CD4-positive, alpha-beta T cell treated with Interleukin-4 for 1 hour (primary cell): ENCODE measurements around the gene EXOSC5.
"Not testable (repeated sequence)": the region's sequence is repeated elsewhere in the genome, so short reads cannot be mapped to it uniquely, and the experiment has no call there.

Source experiments
- DNase-seq, 2 donors: peaks; one replicate each; pipeline ENCODE4 v3.0.0-alpha.2; 2020 to 2022

EXOSC5 gene

DNA sequence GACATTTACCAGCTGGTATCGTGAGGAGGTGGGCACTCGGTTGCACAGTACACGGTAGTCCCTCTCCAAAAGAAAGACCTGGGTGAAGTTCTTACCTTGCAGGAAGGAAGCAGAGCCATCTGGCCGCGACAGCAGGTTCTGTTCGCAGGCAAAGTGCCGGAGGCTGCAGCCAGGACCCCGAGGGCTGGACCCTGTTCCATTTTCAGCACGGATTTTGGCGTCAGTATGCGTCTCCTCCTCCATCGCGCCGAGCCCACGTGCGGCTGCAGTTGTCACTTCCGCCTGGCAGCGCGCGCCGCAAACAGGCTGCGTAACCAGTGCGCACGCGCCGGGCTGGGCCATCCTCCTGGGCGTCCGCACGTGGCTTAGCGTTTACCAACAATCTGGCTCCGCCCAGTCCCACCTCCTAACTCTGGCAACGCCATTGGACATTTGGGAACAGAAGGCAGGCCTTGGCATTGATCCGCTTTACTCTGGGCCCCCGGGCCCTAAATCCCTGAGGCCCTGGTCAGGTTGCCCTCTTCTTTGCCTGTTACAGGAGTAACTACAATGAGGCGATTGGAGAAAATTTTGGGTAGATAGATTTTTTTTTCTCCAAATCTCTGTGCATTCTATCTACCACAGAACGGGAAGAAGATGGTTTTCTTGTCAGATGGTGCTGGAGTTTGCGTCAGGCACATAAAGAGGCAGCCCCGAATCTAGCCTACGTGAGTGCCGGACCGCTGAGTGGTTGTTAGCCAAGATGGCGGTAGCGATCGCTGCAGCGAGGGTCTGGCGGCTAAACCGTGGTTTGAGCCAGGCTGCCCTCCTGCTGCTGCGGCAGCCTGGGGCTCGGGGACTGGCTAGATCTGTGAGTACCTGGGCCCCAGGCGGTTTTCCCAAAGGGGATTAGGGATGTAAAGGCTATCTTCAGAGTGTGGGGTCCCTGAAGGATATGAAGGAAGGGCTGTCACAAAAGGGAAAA is at the start of gene EXOSC5, which contains the start of gene BCKDHA:
Gene EXOSC5 (minus strand): TSS at position 274 of the 964 bp plus-strand sequence. CDS start 31 bp downstream, at position 243.
Gene BCKDHA (plus strand): TSS at position 733 of the 964 bp plus-strand sequence. CDS start 10 bp downstream, at position 743.
- peak; percentile 100 for DNase-seq

DNA sequence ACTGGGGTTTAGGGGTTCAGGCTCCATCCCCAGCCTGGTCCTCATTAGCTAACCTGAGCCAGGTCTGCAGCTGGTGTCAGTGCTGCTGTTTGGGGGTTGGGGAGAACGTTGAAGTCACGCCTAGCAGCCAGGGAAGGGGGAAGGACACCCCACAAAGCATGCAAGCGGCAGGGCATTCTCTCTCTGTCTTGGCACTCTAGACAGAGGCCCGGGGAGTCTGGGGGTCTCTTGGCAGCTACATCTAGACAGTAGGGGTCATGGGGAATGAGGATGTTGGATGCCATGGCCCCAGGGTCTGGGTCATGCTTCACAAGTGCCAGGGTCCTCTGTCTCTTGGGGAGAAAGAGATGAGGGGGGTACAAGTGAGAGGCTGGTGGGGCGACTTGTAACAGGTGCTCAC is 48.4 kb upstream of the EXOSC5 start:
- no peak for DNase-seq

GRCh38 chr19:41443813-41444455 is 46.8 kb upstream of the EXOSC5 start:
- DNase-seq, result no peak

DNA sequence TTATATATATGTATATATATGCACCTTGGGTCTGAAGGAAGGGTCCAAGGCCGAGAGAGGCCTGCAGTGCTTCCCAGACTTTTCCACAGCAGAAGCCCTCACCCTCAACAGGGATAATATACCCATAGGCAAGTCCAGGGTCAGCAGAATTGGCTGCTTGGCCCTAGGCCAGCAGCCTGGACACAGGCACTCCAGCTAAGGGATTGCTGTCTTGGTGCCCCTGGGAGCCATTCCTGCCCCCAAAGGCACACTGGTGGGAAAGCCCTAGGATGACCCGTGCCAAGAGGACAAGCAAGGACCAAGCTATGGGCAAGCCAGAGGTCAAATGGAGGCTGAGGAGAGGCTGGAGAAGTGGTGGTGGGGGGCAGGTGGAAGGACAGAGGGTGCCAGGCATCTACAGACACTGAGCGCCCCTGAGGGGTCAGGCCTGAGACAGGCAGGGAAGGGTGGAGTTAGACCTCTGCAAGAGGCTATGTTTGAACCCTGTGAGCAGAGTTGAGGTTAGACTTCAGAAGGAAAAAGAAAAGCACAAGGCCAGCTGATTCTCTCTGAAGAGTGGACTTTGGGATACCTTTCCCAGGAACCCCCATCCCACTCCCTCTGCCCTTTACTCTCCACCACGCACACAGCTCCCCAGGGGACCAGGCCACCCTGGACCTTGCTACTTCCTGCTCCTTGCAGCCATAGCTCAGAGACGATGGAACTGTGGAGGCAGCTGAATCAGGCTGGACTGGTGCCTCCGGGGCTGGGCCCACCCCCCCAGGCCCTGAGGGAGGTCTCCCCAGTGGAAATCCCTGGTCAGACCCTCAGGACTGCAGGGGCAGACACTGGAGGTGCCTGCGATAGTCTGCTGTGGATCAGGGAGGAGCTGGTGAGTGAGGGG is 45.6 kb upstream of the EXOSC5 start, which contains the start of gene ERICH4:
Gene ERICH4 (plus strand): TSS at position 684 of the 883 bp plus-strand sequence. CDS start 14 bp downstream, at position 698.
- no peak for DNase-seq

GRCh38 chr19:41441321-41441945 is 44.3 kb upstream of the EXOSC5 start:
- DNase-seq, result no peak

GRCh38 chr19:41439441-41440222 is 42.5 kb upstream of the EXOSC5 start, which contains the start of gene DMAC2:
TSS of gene DMAC2 (minus strand) at chr19:41439912. CDS start at chr19:41439899, 13 bp downstream.
- DNase-seq, result peak; percentile 95 to 96

DNA sequence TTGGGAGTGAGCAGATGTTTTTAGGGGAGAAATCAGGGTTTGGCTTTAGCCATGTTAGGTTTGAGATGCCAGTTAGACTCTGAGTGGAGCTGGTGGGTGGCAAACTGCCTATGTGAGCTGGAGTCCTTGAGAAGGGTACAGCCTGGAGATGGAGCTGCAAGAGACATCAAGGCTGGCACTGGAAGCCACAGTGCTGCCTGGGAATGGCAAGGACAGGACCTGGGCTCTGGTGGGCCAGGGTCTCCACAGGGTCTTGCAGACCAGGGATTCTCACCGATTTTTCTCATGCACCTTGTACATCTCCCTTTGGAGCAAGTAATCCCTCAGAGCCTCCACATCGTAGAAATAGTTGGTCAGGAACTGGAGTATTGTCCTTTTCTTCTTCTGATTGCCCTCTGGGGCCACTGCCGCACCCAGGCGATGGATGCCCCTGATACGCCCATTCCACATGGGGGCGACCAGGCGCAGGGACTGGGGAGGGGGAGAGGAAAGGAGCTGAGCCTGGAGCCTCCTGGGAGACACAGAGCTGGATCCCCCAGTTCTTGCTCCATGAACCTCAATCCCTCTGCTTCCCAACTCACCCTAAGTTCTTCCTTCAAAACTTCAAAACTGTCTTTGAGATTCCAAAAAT is 40.9 kb upstream of the EXOSC5 start:
- no peak for DNase-seq

GRCh38 chr19:41436674-41436951 is 39.5 kb upstream of the EXOSC5 start:
- no peak for DNase-seq

DNA sequence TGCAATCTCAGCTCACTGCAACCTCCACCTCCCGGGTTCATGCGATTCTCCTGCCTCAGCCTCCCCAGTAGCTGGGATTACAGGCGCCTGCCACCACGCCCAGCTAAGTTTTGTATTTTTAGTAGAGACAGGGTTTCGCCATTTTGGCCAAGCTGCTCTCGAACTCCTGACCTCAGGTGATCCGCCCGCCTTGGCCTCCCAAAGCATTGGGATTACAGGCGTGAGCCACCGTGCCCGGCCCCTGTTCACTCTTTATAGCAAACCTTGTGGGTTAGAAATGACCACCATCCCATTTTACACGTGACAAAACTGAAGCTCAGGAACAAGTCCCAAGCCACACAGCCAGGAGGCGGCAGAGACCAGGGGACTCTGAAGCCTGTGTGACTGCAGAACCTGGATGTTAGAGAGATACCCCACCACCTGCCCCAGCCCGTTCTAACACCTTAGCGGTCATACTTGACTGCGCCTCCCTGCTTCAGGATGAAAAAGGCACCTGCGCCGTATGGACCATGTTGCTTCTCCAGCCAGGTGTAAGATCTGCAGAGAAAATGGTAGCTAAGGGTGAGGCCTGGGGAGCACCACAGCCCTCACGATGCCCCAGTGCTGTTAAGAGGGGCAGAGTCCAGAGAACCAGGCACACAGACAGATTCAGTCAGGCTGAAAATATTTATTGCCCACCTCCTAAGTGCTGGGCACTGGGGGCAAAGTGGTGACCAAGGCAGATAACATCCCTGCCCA is 38.9 kb upstream of the EXOSC5 start:
- DNase-seq, result no peak

DNA sequence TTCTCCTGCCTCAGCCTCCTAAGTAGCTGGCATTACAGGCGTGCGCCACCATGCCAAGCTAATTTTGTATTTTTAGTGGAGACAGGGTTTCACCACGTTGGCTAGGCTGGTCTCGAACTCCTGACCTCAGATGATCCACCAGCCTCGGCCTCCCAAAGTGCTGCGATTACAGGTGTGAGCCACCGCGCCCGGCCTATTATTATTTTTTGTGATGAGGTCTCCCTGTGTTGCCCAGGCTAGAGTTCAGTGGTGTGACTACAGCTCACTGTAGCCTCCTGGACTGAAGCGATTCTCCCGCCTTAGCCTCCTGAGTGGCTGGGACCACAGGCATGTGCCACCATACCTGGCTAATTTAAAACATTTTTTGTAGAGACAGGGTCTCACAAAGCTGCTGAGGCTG is 38.2 kb upstream of the EXOSC5 start:
- not testable (repeated sequence) for DNase-seq

DNA sequence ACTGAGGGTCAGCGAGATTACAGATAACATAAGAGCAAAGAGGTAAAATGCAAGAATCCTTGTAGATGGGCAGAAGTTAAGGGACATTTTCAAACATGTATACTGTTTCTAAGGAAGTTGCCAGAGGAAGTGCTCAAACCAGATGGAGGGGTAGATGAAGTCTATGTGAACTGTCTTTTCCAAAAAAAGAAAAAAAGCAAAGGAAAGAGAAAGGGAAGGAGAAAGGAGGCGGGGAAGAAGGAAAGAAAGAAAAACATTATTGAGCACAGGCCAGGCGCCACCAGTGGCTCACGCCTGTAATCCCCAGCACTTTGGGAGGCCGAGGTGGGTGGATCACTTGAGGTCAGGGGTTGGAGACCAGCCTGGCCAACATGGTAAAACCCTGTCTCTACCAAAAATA is 37.3 kb upstream of the EXOSC5 start:
- no peak for DNase-seq

GRCh38 chr19:41433171-41433570 is 36.0 kb upstream of the EXOSC5 start:
- DNase-seq, result no peak

GRCh38 chr19:41431426-41432386 is 34.5 kb upstream of the EXOSC5 start:
- DNase-seq, result peak; percentile 28 to 34

- no peak for DNase-seq
These were observed 33.8 kb upstream of the EXOSC5 start for GRCh38 chr19:41430922-41431321.

- no peak for DNase-seq
These were observed 31.3 kb upstream of the EXOSC5 start for GRCh38 chr19:41428481-41428859.

- DNase-seq, result peak; percentile 54 to 70
These were observed 30.7 kb upstream of the EXOSC5 start for GRCh38 chr19:41427647-41428480.

DNA sequence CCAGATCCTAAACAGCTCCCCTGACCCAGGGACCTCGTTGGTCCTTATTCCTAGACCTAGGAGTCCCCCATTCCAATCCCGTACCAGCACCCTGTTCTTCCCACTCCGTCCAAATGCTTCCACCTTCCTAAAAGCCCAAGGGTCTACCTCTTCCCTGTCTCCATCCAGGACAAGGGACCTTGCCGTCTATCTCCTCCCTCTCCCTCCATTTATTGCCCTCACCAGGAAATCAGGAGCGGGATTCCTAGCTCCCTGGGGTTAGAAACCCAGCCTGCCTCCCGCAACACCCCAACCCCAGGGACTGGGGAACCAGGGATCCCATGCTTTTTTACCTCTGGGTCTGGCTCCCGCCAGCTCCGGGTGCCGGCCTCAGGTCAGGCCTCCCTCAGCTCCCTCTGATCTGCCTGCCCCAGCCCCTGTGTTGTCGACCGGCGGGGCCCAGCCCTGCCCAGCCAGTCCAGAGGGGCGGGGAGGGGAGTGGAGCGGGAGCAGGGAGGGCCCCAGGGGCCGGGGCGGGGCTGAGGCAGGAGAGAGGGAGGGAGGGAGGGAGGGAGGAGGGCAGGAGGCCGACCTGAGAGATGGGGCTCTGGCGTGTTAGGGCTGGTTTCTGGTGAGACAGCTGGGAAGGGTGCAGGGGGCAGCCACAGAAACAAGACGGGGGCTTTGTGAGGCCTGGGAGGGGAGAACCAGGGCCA is 29.9 kb upstream of the EXOSC5 start, which contains the start of gene B3GNT8:
Gene B3GNT8 (minus strand): TSS at position 423 of the 695 bp plus-strand sequence. CDS start 596 bp downstream, outside the sequence.
- peak; percentile 40 to 46 for DNase-seq
